Hepatocyte (in vitro differentiated cells): Measurements from ENCODE around the gene EXOC2. TPM values are rescaled to one million over a fixed set of nuclear protein-coding genes. Genes with fewer than 3 reads are reported as not detected.

Source experiments
- DNase-seq: peaks from one replicate; pipeline ENCODE4 v3.0.0-alpha.2; 2016; ENCODE audit warnings: low spot score
- H2AFZ ChIP-seq: fragments of 200-600 bp; sonication (generic); 2 replicates; pipeline ENCODE4 v1.6.0; 2016; ENCODE audit warnings: antibody characterized with exemption, mild to moderate bottlenecking
- H3K27ac ChIP-seq: fragments of 200-600 bp; sonication (generic); 2 replicates; pipeline ENCODE4 v1.5.1; 2016; ENCODE audit warnings: mild to moderate bottlenecking
- H3K27me3 ChIP-seq: fragments of 200-600 bp; sonication (generic); 2 replicates; pipeline ENCODE4 v1.6.1; 2016
- H3K36me3 ChIP-seq: fragments of 200-600 bp; sonication (generic); replicated peaks from 2 replicates; pipeline ENCODE4 v1.5.1; 2016; ENCODE audit warnings: low read depth; ENCODE audit not compliant: insufficient read depth
- H3K4me1 ChIP-seq: fragments of 200-600 bp; sonication (generic); 2 replicates; pipeline ENCODE4 v1.5.1; 2016; ENCODE audit warnings: mild to moderate bottlenecking, moderate library complexity; ENCODE audit not compliant: insufficient read depth
- H3K4me2 ChIP-seq: fragments of 200-600 bp; sonication (generic); 2 replicates; pipeline ENCODE4 v1.6.0; 2016
- H3K4me3 ChIP-seq: fragments of 200-600 bp; sonication (generic); 2 replicates; pipeline ENCODE4 v1.5.1; 2016; ENCODE audit warnings: mild to moderate bottlenecking
- H3K79me2 ChIP-seq: fragments of 200-600 bp; sonication (generic); 2 replicates; pipeline ENCODE4 v1.6.0; 2017; ENCODE audit warnings: mild to moderate bottlenecking
- H3K9me2 ChIP-seq: fragments of 200-600 bp; sonication (generic); replicated peaks from 2 replicates; pipeline ENCODE4 v1.6.0; 2017; ENCODE audit warnings: mild to moderate bottlenecking; ENCODE audit not compliant: insufficient read depth
- H3K9me3 ChIP-seq: fragments of 200-600 bp; sonication (generic); 2 replicates; pipeline ENCODE4 v1.5.1; 2016; ENCODE audit warnings: low read depth, mild to moderate bottlenecking
- H4K20me1 ChIP-seq: fragments of 200-600 bp; sonication (generic); 2 replicates; pipeline ENCODE4 v1.6.0; 2016; ENCODE audit warnings: mild to moderate bottlenecking; ENCODE audit not compliant: insufficient read depth, poor library complexity, severe bottlenecking
- EZH2 ChIP-seq: fragments of 200-600 bp; sonication (generic); IDR thresholded peaks from 2 replicates; pipeline ENCODE4 v1.6.1; 2016; ENCODE audit warnings: antibody characterized with exemption, mild to moderate bottlenecking, borderline replicate concordance
- EZH2phosphoT487 ChIP-seq: fragments of 200-600 bp; sonication (generic); IDR thresholded peaks from one replicate; pipeline ENCODE4 v1.6.1; 2018; ENCODE audit warnings: antibody characterized with exemption, mild to moderate bottlenecking, low read depth, moderate library complexity; ENCODE audit not compliant: unreplicated experiment, severe bottlenecking
- WGBS: methylation state at CpG from one replicate; pipeline ENCODE4 v1.1.6; 2016; ENCODE audit warnings: low lambda C conversion rate; ENCODE audit errors: missing lambda C conversion rate; 5-methylcytosine and 5-hydroxymethylcytosine counted together
- polyA plus RNA-seq: library from polyadenylated mRNA; unstranded; fragments of >200 nt; fragmentation: Nextera tagmentation; extraction: Ambion mirVana; gene quantifications from 2 replicates; pipeline ENCODE4 v1.2.1, GENCODE V29; 2016
- total RNA-seq: library from RNA; depleted of rRNA; stranded (reverse); fragments of >200 nt; gene quantifications from 2 replicates; pipeline ENCODE4 v1.2.3, GENCODE V29; 2014
- TF ChIP-seq, protein P1 (sequence below): fragments of 200-600 bp; sonication (generic); IDR thresholded peaks from 2 replicates; pipeline ENCODE4 v1.5.1; 2016; ENCODE audit warnings: antibody characterized with exemption, mild to moderate bottlenecking; ENCODE audit not compliant: poor library complexity

The EXOC2 gene
- total and polyA plus RNA-seq, 2 experiments from 2014 or later = 15.4 to 27.0 TPM

DNA sequence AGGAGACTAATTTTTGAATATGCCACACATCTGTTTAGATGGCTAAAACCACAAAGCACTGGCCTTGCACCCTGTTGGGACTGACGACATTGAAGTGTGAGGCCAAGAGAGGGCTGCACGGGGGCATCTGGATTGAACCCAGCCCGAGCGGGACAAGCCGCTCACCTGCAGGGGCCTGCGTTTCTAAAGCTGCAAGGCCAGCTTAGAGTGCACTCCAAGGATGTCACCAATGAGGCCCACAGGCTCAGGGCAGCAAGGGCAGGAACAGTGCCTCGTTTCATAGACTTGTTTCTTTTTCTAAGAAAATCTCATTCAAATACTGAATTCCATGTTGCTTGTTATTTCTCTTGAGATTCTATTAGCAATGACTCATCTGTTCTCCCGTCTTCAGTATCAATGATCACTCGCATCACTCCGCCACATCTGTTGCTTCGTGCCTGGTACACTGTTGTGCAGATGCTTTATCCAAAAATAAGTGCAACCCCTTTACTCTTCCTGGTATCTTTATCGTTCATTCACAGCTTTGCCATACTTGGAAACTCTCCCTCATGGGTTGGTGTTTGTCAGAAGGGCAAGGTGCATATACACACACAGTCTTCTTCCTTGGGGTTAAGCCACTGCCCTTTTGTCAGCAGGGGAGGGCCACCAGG lies 181.3 kb downstream of the EXOC2 start:
- no peak for DNase-seq
- Histone ChIP-seq H3K4me2 (no peak overlapping the region), H3K79me2 (no peaks in the 10 kb centered on the region), H3K4me1 (no peaks in the 10 kb centered on the region), H3K4me3 (no peak overlapping the region), H3K9me2 (no peaks in the 10 kb centered on the region), H4K20me1 (no peaks in the 10 kb centered on the region), H3K27me3 (no peaks in the 10 kb centered on the region), H3K9me3 (no peaks in the 10 kb centered on the region), H3K27ac (no peak overlapping the region), H3K36me3 (no peaks in the 10 kb centered on the region), H2AFZ (no peak overlapping the region)
- TF ChIP-seq EZH2phosphoT487 (no peak), EZH2 (no peak)
- TF ChIP-seq, protein P1, sequence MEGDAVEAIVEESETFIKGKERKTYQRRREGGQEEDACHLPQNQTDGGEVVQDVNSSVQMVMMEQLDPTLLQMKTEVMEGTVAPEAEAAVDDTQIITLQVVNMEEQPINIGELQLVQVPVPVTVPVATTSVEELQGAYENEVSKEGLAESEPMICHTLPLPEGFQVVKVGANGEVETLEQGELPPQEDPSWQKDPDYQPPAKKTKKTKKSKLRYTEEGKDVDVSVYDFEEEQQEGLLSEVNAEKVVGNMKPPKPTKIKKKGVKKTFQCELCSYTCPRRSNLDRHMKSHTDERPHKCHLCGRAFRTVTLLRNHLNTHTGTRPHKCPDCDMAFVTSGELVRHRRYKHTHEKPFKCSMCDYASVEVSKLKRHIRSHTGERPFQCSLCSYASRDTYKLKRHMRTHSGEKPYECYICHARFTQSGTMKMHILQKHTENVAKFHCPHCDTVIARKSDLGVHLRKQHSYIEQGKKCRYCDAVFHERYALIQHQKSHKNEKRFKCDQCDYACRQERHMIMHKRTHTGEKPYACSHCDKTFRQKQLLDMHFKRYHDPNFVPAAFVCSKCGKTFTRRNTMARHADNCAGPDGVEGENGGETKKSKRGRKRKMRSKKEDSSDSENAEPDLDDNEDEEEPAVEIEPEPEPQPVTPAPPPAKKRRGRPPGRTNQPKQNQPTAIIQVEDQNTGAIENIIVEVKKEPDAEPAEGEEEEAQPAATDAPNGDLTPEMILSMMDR = no peak
- WGBS = 94% methylated on average over 12 of the region's 12 CpGs

- Histone ChIP-seq H3K27me3 (no peaks in the 10 kb centered on the region), H3K79me2 (no peaks in the 10 kb centered on the region), H3K4me3 (no peak overlapping the region), H3K4me2 (no peak overlapping the region), H3K27ac (no peak overlapping the region), H3K9me3 (no peaks in the 10 kb centered on the region), H3K4me1 (no peaks in the 10 kb centered on the region), H3K36me3 (no peaks in the 10 kb centered on the region), H2AFZ (no peak overlapping the region), H4K20me1 (no peaks in the 10 kb centered on the region), H3K9me2 (no peaks in the 10 kb centered on the region)
- TF ChIP-seq EZH2 = no peak
- TF ChIP-seq, protein P1 = no peak
- TF ChIP-seq EZH2phosphoT487 = no peak
- DNase-seq = no peak
- 80% methylated on average over 4 of the region's 4 CpGs for WGBS
Observed at GRCh38 chr6:509676-510075, 183.3 kb downstream of the EXOC2 start.

DNA sequence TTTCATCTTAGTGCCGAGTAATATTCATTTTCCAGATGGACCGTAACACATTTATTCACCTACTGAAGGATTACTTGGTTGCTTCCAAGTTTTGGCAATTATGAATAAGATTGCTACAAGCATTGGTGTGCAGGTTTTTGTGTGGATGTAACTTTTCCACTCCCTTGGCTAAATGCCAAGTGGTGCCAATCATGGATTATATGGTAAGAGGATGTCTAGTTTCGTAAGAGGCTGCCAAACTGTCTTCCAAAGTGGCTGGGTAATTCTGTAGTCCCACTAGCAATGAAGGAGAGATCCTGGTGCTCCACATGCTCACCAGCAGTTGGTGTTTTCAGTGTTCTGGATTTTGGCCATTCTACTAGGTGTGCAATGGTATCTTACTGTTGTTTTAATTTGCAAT lies 184.3 kb downstream of the EXOC2 start:
- Histone ChIP-seq H3K27ac (no peak overlapping the region), H3K27me3 (no peaks in the 10 kb centered on the region), H2AFZ (no peak overlapping the region), H3K36me3 (no peaks in the 10 kb centered on the region), H3K9me2 (no peaks in the 10 kb centered on the region), H3K4me3 (no peak overlapping the region), H3K79me2 (no peaks in the 10 kb centered on the region), H3K4me2 (no peak overlapping the region), H3K9me3 (no peaks in the 10 kb centered on the region), H4K20me1 (no peaks in the 10 kb centered on the region), H3K4me1 (no peaks in the 10 kb centered on the region)
- TF ChIP-seq, protein P1 = no peak
- no peak for TF ChIP-seq EZH2
- TF ChIP-seq EZH2phosphoT487 = no peak
- DNase-seq = no peak
- 94% methylated on average over 3 of the region's 3 CpGs for WGBS
